Vagina (tissue), 2 donors: ENCODE data around the gene GLIPR1L1.

Experiments
- CTCF ChIP-seq, 3 experiments: fragments of 450-650 bp in 2 of 3; fragments of 200-600 bp in 1 of 3; sonication (generic) in 1 of 3; IDR thresholded peaks; one replicate each; pipeline ENCODE4 v1.5.1; 2017 to 2019; ENCODE audit warnings: antibody characterized with exemption in 3 of 3, mild to moderate bottlenecking in 2 of 3, moderate library complexity in 2 of 3
- POLR2A ChIP-seq, 2 donors: fragments of 450-650 bp; IDR thresholded peaks; one replicate each; pipeline ENCODE4 v1.6.1; 2017; ENCODE audit warnings: antibody characterized with exemption in 2 of 2, mild to moderate bottlenecking in 2 of 2, moderate library complexity in 2 of 2
- POLR2AphosphoS5 ChIP-seq, 2 donors: sonication (generic); formaldehyde crosslinking; IDR thresholded peaks; one replicate each; pipeline ENCODE4 v1.9.0; 2017; ENCODE audit warnings: antibody characterized with exemption in 2 of 2, mild to moderate bottlenecking in 2 of 2, low read depth in 1 of 2; ENCODE audit not compliant: insufficient read depth in 1 of 2

GRCh38 chr12:75414671-75415070 is 80.2 kb downstream of the GLIPR1L1 start:
- TF ChIP-seq CTCF (IDR thresholded peaks at IDR 0.05) (no peak), POLR2A (IDR thresholded peaks at IDR 0.05) (no peak), POLR2AphosphoS5 (IDR thresholded peaks at IDR 0.05; ENCODE audit: insufficient read depth in 1 of 2, low read depth in 1 of 2) (no peak)
